A549 (cell line): Measurements from ENCODE around the gene IL17RC. TPM values are rescaled to one million over a fixed set of nuclear protein-coding genes. Genes with fewer than 3 reads are reported as not detected.
A peak's percentile ranks its signal among the peaks of the same experiment; 100 is the strongest.

Source experiments
- ATAC-seq, 2 experiments: fragments of 200-7000 bp in 1 of 2; fragments of >200 bp in 1 of 2; cut with Nextera tagmentation in 1 of 2; cut with Tn5 transposase in 1 of 2; 3 replicates each; pipeline versions ENCODE4 v1.8.0 to v1.9.1; 2018 to 2020; ENCODE audit warnings: mild to moderate bottlenecking in 1 of 2, moderate library complexity in 1 of 2
- CTCF ChIA-PET: fragments of 300-600 bp; sonication (Branson Sonifier 250); formaldehyde crosslinking; extraction: SDS; loops from one replicate; lab custom pipeline; 2021; ENCODE audit warnings: antibody characterized with exemption, inconsistent platforms; lab: Yijun Ruan, JAX
- POLR2A ChIA-PET: fragments of 350-600 bp; formaldehyde crosslinking; extraction: SDS; loops from one replicate; lab custom pipeline; 2021; ENCODE audit warnings: antibody characterized with exemption, inconsistent platforms; lab: Yijun Ruan, JAX
- DNase-seq, 2 experiments: peaks; one replicate each; pipeline versions ENCODE4 v3.0.0 to v3.0.0-alpha.2; 2011 to 2016; ENCODE audit warnings: low read depth in 1 of 2, low spot score in 1 of 2
- FAIRE-seq: peaks from 2 replicates; lab custom pipeline; 2011; peaks lifted over from hg19 to GRCh38; lab: Jason Lieb, UNC
- H3K27ac ChIP-seq, 2 experiments: fragments of >200 bp; sonication (Bioruptor Twin); formaldehyde crosslinking; 3 replicates each; pipeline ENCODE4 v1.5.1; 2016 to 2017
- H3K4me1 ChIP-seq: fragments of >200 bp; sonication (Bioruptor Twin); formaldehyde crosslinking; 3 replicates; pipeline ENCODE4 v1.6.1; 2016
- H3K4me2 ChIP-seq: fragments of >200 bp; sonication (Bioruptor Twin); formaldehyde crosslinking; 3 replicates; pipeline ENCODE4 v1.6.1; 2016
- H3K4me3 ChIP-seq: fragments of >200 bp; sonication (Bioruptor Twin); formaldehyde crosslinking; 3 replicates; pipeline ENCODE4 v1.5.1; 2016
- H3K9me3 ChIP-seq: fragments of >200 bp; sonication (Bioruptor Twin); formaldehyde crosslinking; 3 replicates; pipeline ENCODE4 v1.6.1; 2016
- CHD4 ChIP-seq: fragments of 200-600 bp; sonication (generic); IDR thresholded peaks from 2 replicates; pipeline ENCODE4 v1.6.1; 2016; ENCODE audit warnings: antibody characterized with exemption, mild to moderate bottlenecking, borderline replicate concordance
- ELK1 ChIP-seq: fragments of 150-350 bp; IDR thresholded peaks from 2 replicates; pipeline ENCODE4 v1.6.1; 2014; ENCODE audit warnings: low read depth, mild to moderate bottlenecking, low read length
- FOSL2 ChIP-seq, 2 experiments: fragments of 450-650 bp in 1 of 2; fragments of >200 bp in 1 of 2; sonication (Bioruptor Twin) in 1 of 2; formaldehyde crosslinking; IDR thresholded peaks; 2 replicates each; pipeline versions ENCODE4 v1.5.0 to v1.6.1; 2016 to 2020; ENCODE audit warnings: mild to moderate bottlenecking in 1 of 2, moderate library complexity in 1 of 2
- FOXS1 ChIP-seq: fragments of 250-450 bp; sonication (Bioruptor Pico); IDR thresholded peaks from 2 replicates; pipeline ENCODE4 v1.5.0; 2020; ENCODE audit warnings: mild to moderate bottlenecking, moderate library complexity
- HEYL ChIP-seq: fragments of 250-450 bp; sonication (Bioruptor Pico); IDR thresholded peaks from 2 replicates; pipeline ENCODE4 v1.8.0; 2021; ENCODE audit warnings: mild to moderate bottlenecking, moderate library complexity
- HMGXB4 ChIP-seq: fragments of 250-450 bp; sonication (Bioruptor Pico); IDR thresholded peaks from 2 replicates; pipeline ENCODE4 v1.5.0; 2021; ENCODE audit warnings: mild to moderate bottlenecking, moderate library complexity, borderline replicate concordance
- HOXB13 ChIP-seq: fragments of 250-450 bp; sonication (Bioruptor Pico); IDR thresholded peaks from 2 replicates; pipeline ENCODE4 v1.5.0; 2020; ENCODE audit warnings: low read depth, mild to moderate bottlenecking, moderate library complexity
- HOXB5 ChIP-seq: fragments of 250-450 bp; sonication (Bioruptor Pico); IDR thresholded peaks from 2 replicates; pipeline ENCODE4 v1.5.0; 2020; ENCODE audit warnings: mild to moderate bottlenecking, moderate library complexity
- KDM1A ChIP-seq: fragments of 200-600 bp; sonication (generic); IDR thresholded peaks from 2 replicates; pipeline ENCODE4 v1.6.1; 2016; ENCODE audit warnings: low read depth, mild to moderate bottlenecking
- KDM5A ChIP-seq: fragments of 200-600 bp; sonication (generic); IDR thresholded peaks from 2 replicates; pipeline ENCODE4 v1.6.1; 2016; ENCODE audit warnings: antibody characterized with exemption, mild to moderate bottlenecking
- MAFK ChIP-seq: fragments of 450-650 bp; IDR thresholded peaks from 2 replicates; pipeline ENCODE4 v1.6.1; 2014; ENCODE audit not compliant: partially characterized antibody
- MAX ChIP-seq: IDR thresholded peaks from 2 replicates; pipeline ENCODE4 v1.6.1; 2012
- NR3C1 ChIP-seq: fragments of >200 bp; sonication (Bioruptor Twin); formaldehyde crosslinking; IDR thresholded peaks from 3 replicates; pipeline ENCODE4 v1.6.1; 2017
- POLR2AphosphoS2 ChIP-seq: conservative IDR thresholded peaks from 2 replicates; pipeline ENCODE4 v1.6.1; 2012; ENCODE audit warnings: low read length, improper control_type of control experiment, inconsistent platforms
- RCOR1 ChIP-seq: fragments of 150-350 bp; IDR thresholded peaks from 2 replicates; pipeline ENCODE4 v1.6.1; 2014; ENCODE audit warnings: antibody characterized with exemption, low read length, low read depth
- REST ChIP-seq: fragments of 200-600 bp; sonication (generic); IDR thresholded peaks from 2 replicates; pipeline ENCODE4 v1.6.1; 2016; ENCODE audit warnings: antibody characterized with exemption, mild to moderate bottlenecking, moderate library complexity
- RNF2 ChIP-seq: fragments of 200-600 bp; sonication (generic); IDR thresholded peaks from 2 replicates; pipeline ENCODE4 v1.6.1; 2016; ENCODE audit warnings: low read depth, mild to moderate bottlenecking, antibody characterized with exemption, moderate library complexity, borderline replicate concordance
- ZSCAN20 ChIP-seq: fragments of 250-450 bp; sonication (Bioruptor Pico); IDR thresholded peaks from 2 replicates; pipeline ENCODE4 v1.8.0; 2022; ENCODE audit warnings: mild to moderate bottlenecking, moderate library complexity
- WGBS: methylation state at CpG from one replicate; pipeline ENCODE4 v1.1.6; 2017; ENCODE audit errors: missing lambda C conversion rate; 5-methylcytosine and 5-hydroxymethylcytosine counted together
- polyA plus RNA-seq, 4 experiments: library from polyadenylated mRNA; depleted of rRNA in 3 of 4; stranded (reverse); fragments of >200 nt; fragmentation: RNase III in 1 of 4; extraction: RNeasy Plus Mini Kit Qiagen cat#74134 plus additional on column Dnase treatment in 1 of 4; gene quantifications; 2 replicates in 3 of 4; 3 replicates in 1 of 4; pipeline ENCODE4 v1.2.3, GENCODE V29; 2011 to 2017

Gene IL17RC
- polyA plus RNA-seq, 2 of the 4 experiments (the other 2 are of a cell fraction) = 7.7 to 9.4 TPM

- WGBS = 100% methylated on average over 1 of the region's 1 CpG
- peak overlapping the region in 1 of 2 experiments; percentile 48; a peak in 1 of 6 replicates for H3K27ac ChIP-seq
- H3K4me1 ChIP-seq = peaks cover 47% of the 10 kb centered on the region
- no peak overlapping the region for H3K4me3 ChIP-seq
- CTCF ChIA-PET = interaction anchor here (0.6 to 3.0 kb wide), 3 partner anchors 52 to 65 kb away, joined by 3 to 16 read pairs (median 3); partner anchors contain the start of gene CRELD1
- DNase-seq (no peak), FAIRE-seq (no peak), ATAC-seq (no peak)
- no peaks in the 10 kb centered on the region for H3K9me3 ChIP-seq
- POLR2A ChIA-PET = interaction anchor here (0.8 kb wide), 1 partner anchor 9 kb away, joined by 4 read pairs; the partner anchor contains the start of gene JAGN1
- no peak for TF ChIP-seq RNF2
- TF ChIP-seq HMGXB4 (CRISPR knock-in tag) = no peak
- TF ChIP-seq KDM1A = no peak
- no peak for TF ChIP-seq FOXS1 (CRISPR knock-in tag)
- TF ChIP-seq POLR2AphosphoS2 = no peak
- TF ChIP-seq REST = no peak
- TF ChIP-seq RCOR1 = no peak
- no peak for TF ChIP-seq HOXB13
- no peak for TF ChIP-seq KDM5A
- TF ChIP-seq CHD4 = no peak
- no peak for TF ChIP-seq NR3C1
- no peak for TF ChIP-seq FOSL2 (IDR thresholded peaks at IDR 0.05)
- TF ChIP-seq FOSL2 (CRISPR knock-in tag; IDR thresholded peaks at IDR 0.05) = no peak
- TF ChIP-seq ZSCAN20 (CRISPR knock-in tag) = no peak
- TF ChIP-seq MAX = no peak
- no peak for TF ChIP-seq ELK1
- no peak for TF ChIP-seq HOXB5 (CRISPR knock-in tag)
- no peak for TF ChIP-seq MAFK
- no peak for TF ChIP-seq HEYL (CRISPR knock-in tag)
- no peak overlapping the region for H3K4me2 ChIP-seq
These were observed 35.5 kb upstream of the IL17RC start for GRCh38 chr3:9881441-9881840.
